Measurements from ENCODE around the gene GFI1B.

Gene GFI1B

DNA sequence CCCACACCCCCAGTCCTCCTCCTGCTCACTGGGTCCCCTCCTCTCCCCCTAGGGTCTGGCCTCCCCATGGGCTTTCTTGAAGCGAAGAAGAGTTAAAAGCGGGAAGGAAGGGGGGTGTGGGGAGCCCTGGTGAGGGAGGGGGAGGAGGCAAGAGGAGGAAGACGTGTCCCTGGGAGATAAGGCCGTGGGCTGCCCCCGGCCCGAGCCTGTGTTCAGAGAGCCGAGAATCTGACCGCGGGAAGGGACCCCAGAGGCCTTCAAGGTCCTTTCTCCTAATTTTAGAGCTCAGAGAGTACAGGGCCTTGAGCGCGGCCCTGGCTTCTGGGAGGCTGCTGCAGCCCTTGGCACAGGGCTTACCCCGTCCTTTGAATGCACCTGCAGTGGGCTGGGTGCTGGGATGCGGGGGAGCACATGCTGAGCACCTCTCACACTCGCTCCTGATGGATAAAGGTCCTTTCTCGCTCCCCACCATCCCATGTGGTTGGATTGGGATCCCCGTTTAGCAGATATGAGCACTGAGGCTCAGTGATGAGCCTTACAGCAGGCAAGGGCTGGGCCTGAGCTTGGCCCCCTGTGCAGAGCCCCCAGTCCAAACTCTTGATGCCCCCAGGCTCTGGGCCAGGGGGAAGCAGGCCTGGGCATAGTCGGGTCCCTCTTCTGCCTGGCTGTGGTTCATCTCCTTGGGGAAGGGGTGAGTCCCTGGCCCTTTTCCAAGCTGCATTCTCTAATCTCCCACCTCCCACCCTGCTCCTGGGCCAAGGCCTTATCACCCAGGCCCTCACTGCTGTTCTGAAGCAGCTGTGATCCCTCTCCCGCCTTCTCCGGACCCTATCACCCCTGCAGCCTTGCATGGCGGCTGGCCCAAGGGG, 5.9 kb downstream of the GFI1B start:
- TF ChIP-seq, protein P1, sequence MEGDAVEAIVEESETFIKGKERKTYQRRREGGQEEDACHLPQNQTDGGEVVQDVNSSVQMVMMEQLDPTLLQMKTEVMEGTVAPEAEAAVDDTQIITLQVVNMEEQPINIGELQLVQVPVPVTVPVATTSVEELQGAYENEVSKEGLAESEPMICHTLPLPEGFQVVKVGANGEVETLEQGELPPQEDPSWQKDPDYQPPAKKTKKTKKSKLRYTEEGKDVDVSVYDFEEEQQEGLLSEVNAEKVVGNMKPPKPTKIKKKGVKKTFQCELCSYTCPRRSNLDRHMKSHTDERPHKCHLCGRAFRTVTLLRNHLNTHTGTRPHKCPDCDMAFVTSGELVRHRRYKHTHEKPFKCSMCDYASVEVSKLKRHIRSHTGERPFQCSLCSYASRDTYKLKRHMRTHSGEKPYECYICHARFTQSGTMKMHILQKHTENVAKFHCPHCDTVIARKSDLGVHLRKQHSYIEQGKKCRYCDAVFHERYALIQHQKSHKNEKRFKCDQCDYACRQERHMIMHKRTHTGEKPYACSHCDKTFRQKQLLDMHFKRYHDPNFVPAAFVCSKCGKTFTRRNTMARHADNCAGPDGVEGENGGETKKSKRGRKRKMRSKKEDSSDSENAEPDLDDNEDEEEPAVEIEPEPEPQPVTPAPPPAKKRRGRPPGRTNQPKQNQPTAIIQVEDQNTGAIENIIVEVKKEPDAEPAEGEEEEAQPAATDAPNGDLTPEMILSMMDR (IDR thresholded peaks at IDR 0.05): no peak
- Histone ChIP-seq H3K79me2 (no peaks in the 10 kb centered on the region), H3K4me1 (no peaks in the 10 kb centered on the region), H3K9me3 (ENCODE audit: control insufficient read depth, low read length) (no peaks in the 10 kb centered on the region), H3K4me3 (ENCODE audit: low read depth, low read length) (no peak overlapping the region), H3K4me2 (ENCODE audit: low read length) (no peak overlapping the region), H2AFZ (no peak overlapping the region), H3K9ac (no peak overlapping the region), H3K27ac (no peak overlapping the region), H3K36me3 (ENCODE audit: control insufficient read depth, insufficient read depth, low read length) (no peaks in the 10 kb centered on the region), H3K27me3 (ENCODE audit: control insufficient read depth, insufficient read depth, low read length) (no peaks in the 10 kb centered on the region)

DNA sequence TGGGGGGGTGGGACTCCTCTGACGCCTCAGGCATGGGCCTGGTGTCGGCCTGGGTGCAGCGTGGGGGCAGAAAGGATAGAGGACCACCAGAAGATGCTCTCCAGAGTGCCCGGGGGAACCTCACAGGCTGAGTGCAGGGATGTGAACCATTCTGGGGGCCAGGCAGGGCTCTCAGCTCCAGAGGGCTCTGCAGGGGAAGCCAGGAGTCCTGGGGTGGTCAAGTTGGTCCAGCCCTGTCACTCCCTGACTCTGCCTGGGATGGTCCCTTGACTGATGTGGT, 6.5 kb downstream of the GFI1B start:
- Histone ChIP-seq H3K79me2 (no peaks in the 10 kb centered on the region), H3K27me3 (ENCODE audit: control insufficient read depth, insufficient read depth, low read length) (no peaks in the 10 kb centered on the region), H3K4me3 (ENCODE audit: low read depth, low read length) (no peak overlapping the region), H2AFZ (no peak overlapping the region), H3K27ac (no peak overlapping the region), H3K9ac (no peak overlapping the region), H3K9me3 (ENCODE audit: control insufficient read depth, low read length) (no peaks in the 10 kb centered on the region), H3K4me1 (no peaks in the 10 kb centered on the region), H3K4me2 (ENCODE audit: low read length) (no peak overlapping the region), H3K36me3 (ENCODE audit: control insufficient read depth, insufficient read depth, low read length) (no peaks in the 10 kb centered on the region)
- TF ChIP-seq, protein P1 (IDR thresholded peaks at IDR 0.05): no peak

DNA sequence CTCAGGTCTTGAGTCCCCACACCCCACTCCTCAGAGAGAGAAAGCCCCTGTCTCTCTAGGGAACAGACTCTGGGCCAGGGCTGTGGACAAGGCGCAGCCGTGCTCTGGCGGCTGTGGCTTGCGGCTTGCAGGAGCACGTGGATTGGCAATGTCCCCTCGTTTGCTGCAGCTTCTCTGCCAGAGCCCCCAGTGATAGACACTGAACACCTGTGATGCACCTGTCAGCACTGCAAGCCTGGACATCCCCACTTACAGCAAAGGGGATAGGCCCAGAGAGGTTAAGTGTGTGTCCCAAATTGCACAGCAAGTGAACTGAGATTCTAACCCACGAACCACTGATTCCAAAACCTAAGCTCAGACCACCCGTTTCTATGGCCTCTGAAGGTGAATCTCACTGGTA, 7.0 kb downstream of the GFI1B start:
- H2AFZ ChIP-seq: no peak overlapping the region
- no peak overlapping the region for H3K4me3 ChIP-seq (ENCODE audit: low read depth, low read length)
- H3K9ac ChIP-seq: no peak overlapping the region
- no peak overlapping the region for H3K27ac ChIP-seq
- H3K36me3 ChIP-seq (ENCODE audit: control insufficient read depth, insufficient read depth, low read length): no peaks in the 10 kb centered on the region
- no peaks in the 10 kb centered on the region for H3K79me2 ChIP-seq
- no peak overlapping the region for H3K4me2 ChIP-seq (ENCODE audit: low read length)
- H3K27me3 ChIP-seq (ENCODE audit: control insufficient read depth, insufficient read depth, low read length): no peaks in the 10 kb centered on the region
- H3K9me3 ChIP-seq (ENCODE audit: control insufficient read depth, low read length): no peaks in the 10 kb centered on the region
- H3K4me1 ChIP-seq: no peaks in the 10 kb centered on the region
- TF ChIP-seq, protein P1 (IDR thresholded peaks at IDR 0.05): no peak

DNA sequence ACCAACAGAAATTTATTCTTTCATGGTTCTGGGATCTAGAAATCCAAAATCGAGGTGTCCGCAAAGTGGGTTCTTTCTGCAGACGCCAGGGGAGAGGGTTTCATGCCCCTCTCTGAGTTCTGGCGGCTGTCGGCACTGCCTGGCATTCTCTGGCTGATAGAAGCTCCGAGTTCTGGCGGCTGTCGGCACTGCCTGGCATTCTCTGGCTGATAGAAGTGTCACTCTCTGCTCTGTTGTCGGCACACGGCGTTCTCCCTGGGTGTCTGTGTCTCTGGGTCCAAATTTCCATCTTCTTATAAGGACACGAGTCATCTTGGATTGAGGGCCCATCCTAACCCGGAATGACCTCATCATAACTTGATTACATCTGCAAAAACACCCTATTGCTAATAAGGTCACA, 7.6 kb downstream of the GFI1B start:
- Histone ChIP-seq H3K4me3 (ENCODE audit: low read depth, low read length) (no peak overlapping the region), H3K9ac (no peak overlapping the region), H2AFZ (no peak overlapping the region), H3K79me2 (no peaks in the 10 kb centered on the region), H3K36me3 (ENCODE audit: control insufficient read depth, insufficient read depth, low read length) (no peaks in the 10 kb centered on the region), H3K27me3 (ENCODE audit: control insufficient read depth, insufficient read depth, low read length) (no peaks in the 10 kb centered on the region), H3K4me2 (ENCODE audit: low read length) (no peak overlapping the region), H3K27ac (no peak overlapping the region), H3K9me3 (ENCODE audit: control insufficient read depth, low read length) (no peaks in the 10 kb centered on the region), H3K4me1 (no peaks in the 10 kb centered on the region)
- TF ChIP-seq, protein P1 (IDR thresholded peaks at IDR 0.05): no peak
